NB4 (cell line): ENCODE measurements around the gene ABT1.

Experiments used
- CTCF ChIP-seq: IDR thresholded peaks from one replicate; pipeline ENCODE4 v1.5.1; 2012; ENCODE audit warnings: low read depth, low read length
- MYC ChIP-seq: IDR thresholded peaks from 2 replicates; pipeline ENCODE4 v1.6.1; 2011; ENCODE audit warnings: low read depth, low read length

GRCh38 chr6:26613689-26614683, 17.2 kb downstream of the ABT1 start:
- TF ChIP-seq MYC (no peak), CTCF (no peak)
